Fibroblast of the aortic adventitia (primary cell): Measurements from ENCODE around the gene TRPM5. TPM values are rescaled to one million over a fixed set of nuclear protein-coding genes. Genes with fewer than 3 reads are reported as not detected.

Source experiments
- DNase-seq: peaks from one replicate; pipeline ENCODE4 v3.0.0-alpha.2; 2010; ENCODE audit warnings: low read depth
- H3K4me3 ChIP-seq: 2 replicates; pipeline ENCODE4 v1.5.1; 2011; ENCODE audit warnings: low read depth, mild to moderate bottlenecking, control low read depth, low read length, moderate library complexity
- total RNA-seq: library from RNA; depleted of rRNA; stranded (reverse); fragments of >200 nt; gene quantifications from 2 replicates; pipeline ENCODE4 v1.2.3, GENCODE V29; 2012; ENCODE audit warnings: low replicate concordance
- TF ChIP-seq, protein P1 (sequence below): IDR thresholded peaks from 2 replicates; pipeline ENCODE4 v1.5.1; 2011; ENCODE audit warnings: mild to moderate bottlenecking, low read length, control low read depth, inconsistent platforms; ENCODE audit not compliant: insufficient read depth

TRPM5 gene
- total RNA-seq, 1 donor: not detected

DNA sequence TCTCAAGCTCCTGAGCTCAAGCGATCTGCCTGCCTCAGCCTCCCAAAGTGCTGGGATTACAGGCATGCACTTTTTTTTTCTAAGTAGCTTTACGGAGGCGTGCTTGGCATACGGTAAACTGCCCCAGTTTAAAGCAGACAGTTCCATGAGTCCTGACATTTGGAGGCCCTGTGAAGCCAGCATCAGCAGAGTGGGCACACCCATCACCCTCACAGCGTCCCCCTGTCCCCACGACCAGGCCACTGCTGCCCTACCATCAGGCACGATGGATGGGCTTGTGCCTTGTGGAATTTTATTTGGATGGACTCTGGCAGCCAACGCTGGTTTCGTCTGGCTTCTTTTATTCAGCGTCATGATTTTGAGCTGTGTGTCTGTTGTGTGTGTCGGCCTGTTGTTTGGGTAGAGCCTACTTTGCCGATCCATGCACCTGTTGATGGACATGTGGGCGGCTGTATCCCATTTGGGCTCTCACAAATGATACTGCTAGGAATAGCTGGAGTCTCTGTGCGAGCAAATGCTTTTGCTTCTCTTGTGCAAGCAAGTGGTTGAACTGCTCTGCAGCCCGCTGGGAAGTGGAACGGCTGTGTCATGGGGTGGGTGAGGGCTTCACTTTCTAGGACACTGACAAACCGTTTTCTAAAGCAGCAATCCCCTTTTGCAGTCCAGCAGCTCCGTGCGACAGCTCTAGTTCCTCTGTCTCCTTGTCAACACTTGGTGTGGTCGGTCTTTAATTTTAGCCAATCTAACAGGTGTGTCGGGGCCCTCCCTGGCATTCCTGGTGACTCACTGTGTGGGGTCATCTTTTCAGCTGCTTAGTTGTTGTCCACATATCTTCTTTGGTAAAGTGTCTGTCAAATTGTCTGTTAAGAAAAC is 24.3 kb upstream of the TRPM5 start:
- no peak for DNase-seq
- TF ChIP-seq, protein P1, sequence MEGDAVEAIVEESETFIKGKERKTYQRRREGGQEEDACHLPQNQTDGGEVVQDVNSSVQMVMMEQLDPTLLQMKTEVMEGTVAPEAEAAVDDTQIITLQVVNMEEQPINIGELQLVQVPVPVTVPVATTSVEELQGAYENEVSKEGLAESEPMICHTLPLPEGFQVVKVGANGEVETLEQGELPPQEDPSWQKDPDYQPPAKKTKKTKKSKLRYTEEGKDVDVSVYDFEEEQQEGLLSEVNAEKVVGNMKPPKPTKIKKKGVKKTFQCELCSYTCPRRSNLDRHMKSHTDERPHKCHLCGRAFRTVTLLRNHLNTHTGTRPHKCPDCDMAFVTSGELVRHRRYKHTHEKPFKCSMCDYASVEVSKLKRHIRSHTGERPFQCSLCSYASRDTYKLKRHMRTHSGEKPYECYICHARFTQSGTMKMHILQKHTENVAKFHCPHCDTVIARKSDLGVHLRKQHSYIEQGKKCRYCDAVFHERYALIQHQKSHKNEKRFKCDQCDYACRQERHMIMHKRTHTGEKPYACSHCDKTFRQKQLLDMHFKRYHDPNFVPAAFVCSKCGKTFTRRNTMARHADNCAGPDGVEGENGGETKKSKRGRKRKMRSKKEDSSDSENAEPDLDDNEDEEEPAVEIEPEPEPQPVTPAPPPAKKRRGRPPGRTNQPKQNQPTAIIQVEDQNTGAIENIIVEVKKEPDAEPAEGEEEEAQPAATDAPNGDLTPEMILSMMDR: no peak
- H3K4me3 ChIP-seq: no peak overlapping the region

DNA sequence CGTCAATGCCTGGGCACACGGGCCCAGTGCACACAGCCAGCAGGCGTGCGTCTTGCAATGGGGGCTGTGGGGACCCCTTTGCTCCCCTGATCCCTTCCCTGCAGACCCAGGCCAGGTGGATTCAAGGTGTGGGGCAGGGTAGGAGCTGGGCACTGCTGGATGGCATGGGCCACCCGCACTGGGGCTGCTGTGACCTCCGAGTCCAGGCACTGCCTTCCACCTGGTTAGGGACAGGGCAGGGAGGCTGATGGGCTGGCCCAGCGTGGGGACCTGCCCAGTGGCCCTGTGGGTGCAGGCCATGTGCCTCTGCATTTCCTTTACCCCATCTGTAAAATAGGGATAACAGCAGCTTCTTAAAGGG is 23.4 kb upstream of the TRPM5 start:
- DNase-seq: no peak
- TF ChIP-seq, protein P1: no peak
- no peak overlapping the region for H3K4me3 ChIP-seq

DNA sequence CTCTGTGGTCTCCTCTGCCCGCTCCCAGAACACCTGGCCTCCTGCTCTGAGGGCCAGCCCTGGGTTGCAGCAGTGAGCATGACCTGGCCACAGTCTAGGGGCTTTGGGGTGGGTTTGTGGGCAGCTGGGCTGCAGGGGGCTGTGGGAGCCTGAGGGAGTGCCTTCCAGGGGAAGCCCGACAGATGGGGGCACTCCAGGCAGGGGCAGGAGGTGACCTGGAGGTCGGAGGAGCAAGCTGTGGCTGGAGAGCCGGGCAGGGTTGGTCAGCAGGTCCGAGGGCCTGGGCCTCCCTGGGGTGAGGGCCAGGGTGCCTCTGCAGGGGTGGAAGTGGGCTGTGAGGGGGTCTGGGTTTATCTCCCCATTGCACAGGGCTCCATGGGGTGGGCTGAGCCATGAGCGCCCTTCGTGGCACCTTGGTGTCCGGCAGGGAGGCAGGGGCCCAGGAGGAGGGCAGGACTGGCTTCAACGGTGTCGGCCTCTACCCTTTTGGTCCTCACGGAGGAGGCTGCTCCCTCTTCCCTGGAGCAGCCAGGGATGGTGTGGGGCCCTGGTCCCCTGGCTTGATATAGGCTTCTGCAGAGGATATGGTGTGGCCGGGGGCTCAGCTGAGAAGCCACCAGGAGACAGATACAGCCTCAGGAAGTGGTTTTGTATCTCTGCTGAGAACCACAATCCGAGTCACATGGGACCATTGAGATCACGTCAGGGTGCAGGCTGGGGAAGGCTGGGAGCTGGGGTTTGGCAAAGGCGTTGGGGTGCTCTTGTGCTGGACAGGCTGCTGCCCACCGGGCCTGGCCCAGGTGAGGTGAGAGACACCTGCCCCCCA is 22.8 kb upstream of the TRPM5 start:
- DNase-seq: no peak
- no peak overlapping the region for H3K4me3 ChIP-seq
- TF ChIP-seq, protein P1: no peak

DNA sequence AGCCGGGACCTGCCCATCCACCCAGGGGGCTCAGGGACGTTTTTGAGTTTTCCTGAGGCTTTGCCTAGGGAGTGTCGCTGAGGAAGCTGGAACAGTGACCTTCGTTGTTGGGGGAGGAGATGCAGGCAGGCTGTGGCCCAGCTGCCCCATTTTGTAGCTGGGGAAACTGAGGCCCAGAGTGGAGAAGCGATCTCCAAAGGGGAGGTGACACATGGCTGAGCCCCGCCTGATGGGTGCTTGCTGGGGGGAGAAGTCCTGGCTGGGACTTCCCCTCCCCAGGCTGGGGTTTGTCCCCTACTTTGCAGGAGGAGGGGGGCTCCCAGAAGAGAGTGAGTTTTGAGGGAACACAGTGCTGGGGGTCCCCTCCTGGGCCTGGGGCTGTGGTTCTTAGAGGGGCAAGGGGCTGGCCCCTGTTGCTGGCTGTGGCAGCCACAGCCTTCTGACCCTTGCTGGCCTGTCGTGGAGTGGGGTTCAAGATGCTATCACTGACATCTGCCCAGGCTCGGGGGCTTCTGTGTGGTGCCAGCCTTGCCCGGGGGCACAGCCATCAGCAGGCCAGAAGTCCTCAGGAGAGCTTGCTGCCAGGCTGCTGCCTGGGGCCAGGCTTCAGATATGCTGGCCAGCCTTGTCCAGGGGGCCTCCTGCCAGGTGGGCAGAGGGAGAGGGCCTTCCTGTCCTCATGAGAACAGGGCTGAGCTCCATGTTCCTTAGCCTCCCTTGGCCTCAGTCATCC is 21.9 kb upstream of the TRPM5 start:
- no peak for DNase-seq
- H3K4me3 ChIP-seq: no peak overlapping the region
- TF ChIP-seq, protein P1: no peak

DNA sequence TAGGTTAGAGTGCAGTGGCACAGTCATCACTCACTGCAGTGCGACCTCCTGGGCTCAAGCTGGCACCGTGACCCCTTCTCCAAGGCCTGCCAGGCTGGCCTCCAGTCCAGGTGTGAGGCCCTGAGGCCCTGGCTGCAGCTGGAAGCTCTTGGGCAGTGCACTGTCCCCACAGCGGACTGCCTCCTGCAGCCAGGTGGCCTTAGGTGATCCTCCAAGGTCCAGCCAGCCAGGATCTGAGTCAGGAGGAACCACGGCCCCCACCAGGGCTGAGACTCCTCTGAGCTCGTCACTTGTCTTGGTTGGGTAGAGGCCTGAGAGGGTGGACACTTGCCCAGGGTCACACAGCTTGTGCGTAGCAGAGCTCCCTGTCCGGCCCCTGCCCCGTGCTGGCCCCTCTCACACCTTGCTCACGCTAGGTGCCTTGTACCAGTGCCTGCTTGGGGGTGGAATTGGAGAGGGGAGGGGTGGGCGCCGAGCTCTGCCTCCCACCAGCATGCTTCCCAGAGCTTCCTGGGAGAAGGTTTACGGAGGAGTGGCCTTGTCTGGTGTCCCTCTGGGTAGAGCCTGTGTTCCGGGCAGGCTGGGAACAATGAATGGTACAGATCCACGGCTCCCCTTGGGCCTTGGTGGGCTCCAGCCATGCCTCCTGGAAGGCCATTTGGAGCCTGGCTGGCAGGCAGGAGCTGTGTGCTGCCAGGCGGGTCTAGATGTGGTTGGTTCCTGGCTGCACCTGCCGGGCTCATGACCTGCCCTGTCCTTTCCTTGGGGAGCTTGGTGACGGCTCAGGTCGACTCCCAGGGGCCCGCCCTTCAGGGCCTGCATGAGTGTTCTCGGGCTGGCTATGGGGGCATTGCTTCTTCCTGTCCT is 21.1 kb upstream of the TRPM5 start:
- H3K4me3 ChIP-seq: no peak overlapping the region
- TF ChIP-seq, protein P1: no peak
- DNase-seq: no peak
